ENCODE data around the gene SLC15A3. TPM values are rescaled to one million over a fixed set of nuclear protein-coding genes. Genes with fewer than 3 reads are reported as not detected.

The SLC15A3 gene
- total and polyA plus RNA-seq, 2 experiments from 2014 or later, result 2.1 TPM; not detected in 1

- H3K9me3 ChIP-seq (ENCODE audit: low read depth), result no peaks in the 10 kb centered on the region
- no peak overlapping the region for H3K27ac ChIP-seq
- no peaks in the 10 kb centered on the region for H3K27me3 ChIP-seq
- TF ChIP-seq CTCF (IDR thresholded peaks at IDR 0.05; ENCODE audit: low read depth, low read length), result no peak
- H3K4me1 ChIP-seq (ENCODE audit: low read depth), result peaks cover 2% of the 10 kb centered on the region
- H3K4me3 ChIP-seq, result no peak overlapping the region
- H3K36me3 ChIP-seq, result peaks cover 20% of the 10 kb centered on the region
- no peak for DNase-seq (ENCODE audit: low read depth in 1 of 2, low spot score in 1 of 2)
Measured at GRCh38 chr11:60918251-60918938, 33.6 kb downstream of the SLC15A3 start.

GRCh38 chr11:60917267-60917666, 34.7 kb downstream of the SLC15A3 start:
- Histone ChIP-seq H3K4me3 (no peak overlapping the region), H3K9me3 (ENCODE audit: low read depth) (no peaks in the 10 kb centered on the region), H3K36me3 (peaks cover 20% of the 10 kb centered on the region), H3K4me1 (ENCODE audit: low read depth) (peaks cover 5% of the 10 kb centered on the region), H3K27ac (no peak overlapping the region), H3K27me3 (no peaks in the 10 kb centered on the region)
- no peak for TF ChIP-seq CTCF (IDR thresholded peaks at IDR 0.05; ENCODE audit: low read depth, low read length)
- no peak for DNase-seq (ENCODE audit: low read depth in 1 of 2, low spot score in 1 of 2)

GRCh38 chr11:60916669-60917206, 35.2 kb downstream of the SLC15A3 start:
- H3K4me1 ChIP-seq (ENCODE audit: low read depth), result peaks cover 5% of the 10 kb centered on the region
- H3K36me3 ChIP-seq, result peaks cover 18% of the 10 kb centered on the region
- no peaks in the 10 kb centered on the region for H3K9me3 ChIP-seq (ENCODE audit: low read depth)
- no peak for TF ChIP-seq CTCF (IDR thresholded peaks at IDR 0.05; ENCODE audit: low read depth, low read length)
- no peak for DNase-seq (ENCODE audit: low read depth in 1 of 2, low spot score in 1 of 2)
- H3K27ac ChIP-seq, result no peak overlapping the region
- no peaks in the 10 kb centered on the region for H3K27me3 ChIP-seq
- no peak overlapping the region for H3K4me3 ChIP-seq

- Histone ChIP-seq H3K9me3 (ENCODE audit: low read depth) (no peaks in the 10 kb centered on the region), H3K27me3 (no peaks in the 10 kb centered on the region), H3K36me3 (peaks cover 4% of the 10 kb centered on the region), H3K4me3 (peak overlapping the region; percentile 43), H3K4me1 (ENCODE audit: low read depth) (peaks cover 5% of the 10 kb centered on the region), H3K27ac (no peak overlapping the region)
- DNase-seq (ENCODE audit: low read depth in 1 of 2, low spot score in 1 of 2), result peak; percentile 56 to 64
- TF ChIP-seq CTCF (IDR thresholded peaks at IDR 0.05; ENCODE audit: low read depth, low read length), result peak; percentile 38
Measured at GRCh38 chr11:60915248-60915914, 36.6 kb downstream of the SLC15A3 start.

- peak overlapping the region; percentile 43 for H3K4me3 ChIP-seq
- TF ChIP-seq CTCF (IDR thresholded peaks at IDR 0.05; ENCODE audit: low read depth, low read length), result no peak
- peaks cover 5% of the 10 kb centered on the region for H3K4me1 ChIP-seq (ENCODE audit: low read depth)
- no peaks in the 10 kb centered on the region for H3K9me3 ChIP-seq (ENCODE audit: low read depth)
- no peak overlapping the region for H3K27ac ChIP-seq
- peak; percentile 16 to 33 for DNase-seq (ENCODE audit: low read depth in 1 of 2, low spot score in 1 of 2)
- no peaks in the 10 kb centered on the region for H3K27me3 ChIP-seq
- no peaks in the 10 kb centered on the region for H3K36me3 ChIP-seq
Measured at GRCh38 chr11:60914633-60915247, 37.2 kb downstream of the SLC15A3 start.
